ENCODE measurements around the gene FNBP1. TPM values are rescaled to one million over a fixed set of nuclear protein-coding genes. Genes with fewer than 3 reads are reported as not detected.

The FNBP1 gene
- total RNA-seq, 6 experiments from 2014 or later, result 11.7 to 27.1 (median 15.9) TPM

- peaks cover 0 to 25% (median 2%) of the 10 kb centered on the region in 4 donors for H3K4me1 ChIP-seq
- intact Hi-C loops (cut with DNase I), result loop anchor here in 1 of 2 donors (10.0 kb wide), 1 partner anchor 220 kb away; no protein-coding TSS in a partner anchor
- peak in 2 of 3 donors; percentile 59 to 73 for DNase-seq
- no peaks in the 10 kb centered on the region for H3K27me3 ChIP-seq
- TF ChIP-seq POLR2A (IDR thresholded peaks at IDR 0.05) (no peak), CTCF (IDR thresholded peaks at IDR 0.05) (peak; percentile 13 to 21 (median 18))
- H3K4me3 ChIP-seq, result peak overlapping the region; percentile 12 to 49 (median 26)
- H3K36me3 ChIP-seq, result peaks cover 0 to 10% (median 0%) of the 10 kb centered on the region in 4 donors
- peak; percentile 55 to 62 (median 58) for ATAC-seq
- no peaks in the 10 kb centered on the region for H3K9me3 ChIP-seq
- 24% methylated on average over 4 of the region's 27 CpGs for WGBS (ENCODE audit: insufficient coverage, low coverage, low lambda C conversion rate, missing lambda C conversion rate)
- peak overlapping the region; percentile 28 to 68 (median 60) for H3K27ac ChIP-seq
Measured at GRCh38 chr9:129885018-129885669, 157.8 kb downstream of the FNBP1 start.

- ATAC-seq (peak; percentile 81 to 88 (median 86)), DNase-seq (peak; percentile 89 to 93 (median 92))
- Histone ChIP-seq H3K4me3 (peak overlapping the region; percentile 12 to 49 (median 26)), H3K36me3 (peaks cover 0 to 13% (median 0%) of the 10 kb centered on the region in 4 donors), H3K27ac (peak overlapping the region; percentile 28 to 68 (median 60)), H3K9me3 (no peaks in the 10 kb centered on the region), H3K27me3 (no peaks in the 10 kb centered on the region), H3K4me1 (peaks cover 0 to 25% (median 2%) of the 10 kb centered on the region in 4 donors)
- TF ChIP-seq CTCF (IDR thresholded peaks at IDR 0.05) (no peak), POLR2A (IDR thresholded peaks at IDR 0.05) (peak; percentile 31)
- WGBS (ENCODE audit: insufficient coverage, low coverage, low lambda C conversion rate, missing lambda C conversion rate), result 1% methylated on average over 19 of the region's 24 CpGs
- intact Hi-C loops (cut with DNase I), result loop anchor here in 1 of 2 donors (10.0 kb wide), 1 partner anchor 220 kb away; no protein-coding TSS in a partner anchor
Measured at GRCh38 chr9:129884220-129885017, 158.6 kb downstream of the FNBP1 start.

GRCh38 chr9:129881547-129882324 is 161.3 kb downstream of the FNBP1 start:
- Histone ChIP-seq H3K9me3 (no peaks in the 10 kb centered on the region), H3K4me3 (no peak overlapping the region), H3K27me3 (no peaks in the 10 kb centered on the region), H3K36me3 (peaks cover 0 to 13% (median 0%) of the 10 kb centered on the region in 4 donors), H3K27ac (no peak overlapping the region), H3K4me1 (peaks cover 0 to 25% (median 2%) of the 10 kb centered on the region in 4 donors)
- ATAC-seq (no peak), DNase-seq (no peak)
- WGBS (ENCODE audit: insufficient coverage, low coverage, low lambda C conversion rate, missing lambda C conversion rate), result 94% methylated on average over 9 of the region's 19 CpGs
- intact Hi-C loops (cut with DNase I), result loop anchor here in 1 of 2 donors (10.0 kb wide), 1 partner anchor 223 kb away; no protein-coding TSS in a partner anchor
- TF ChIP-seq POLR2A (IDR thresholded peaks at IDR 0.05), result no peak
- TF ChIP-seq CTCF (IDR thresholded peaks at IDR 0.05), result no peak
